GM04504 (cell line): ENCODE measurements around the gene RAB5IF.
"Not testable (repeated sequence)": the region's sequence is repeated elsewhere in the genome, so short reads cannot be mapped to it uniquely, and the experiment has no call there.

Experiments
- DNase-seq: peaks from one replicate; pipeline ENCODE4 v3.0.0-alpha.2; 2012; ENCODE audit warnings: low read depth

RAB5IF gene

DNA sequence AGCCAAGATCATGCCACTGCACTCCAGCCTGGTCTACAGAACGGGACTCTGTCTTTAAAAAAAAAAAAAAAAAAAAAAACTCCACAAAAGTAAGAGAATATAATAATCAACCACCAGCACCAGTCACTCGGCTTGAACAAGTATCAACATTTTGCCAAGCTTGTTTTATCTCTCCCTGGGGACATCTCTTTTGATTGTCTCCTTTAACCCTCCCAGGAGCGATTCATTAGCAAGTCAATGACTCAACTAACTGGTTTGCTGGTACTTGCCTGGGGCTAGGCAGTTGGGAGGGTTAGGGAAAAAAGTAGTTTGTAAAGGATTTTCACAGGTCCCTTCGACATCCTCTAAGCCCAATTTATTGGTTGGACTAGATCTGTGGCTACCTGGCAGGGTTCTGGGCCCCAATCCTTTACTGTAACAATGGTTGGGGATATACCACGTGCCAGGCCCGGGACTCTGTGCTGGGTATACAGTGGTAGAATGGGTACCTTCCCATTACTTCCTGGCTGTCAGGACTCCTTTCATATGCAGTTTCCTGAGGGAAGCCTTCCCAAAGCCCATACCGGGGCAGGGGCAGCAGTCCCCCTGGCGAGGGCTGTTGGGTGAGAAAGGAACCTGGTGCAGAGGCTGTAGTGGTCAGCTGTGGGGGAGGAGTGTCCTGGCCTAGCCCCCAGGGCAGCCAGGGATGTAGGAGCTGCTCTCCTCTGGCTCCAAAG is 20.0 kb upstream of the RAB5IF start:
- DNase-seq: peak; percentile 78

DNA sequence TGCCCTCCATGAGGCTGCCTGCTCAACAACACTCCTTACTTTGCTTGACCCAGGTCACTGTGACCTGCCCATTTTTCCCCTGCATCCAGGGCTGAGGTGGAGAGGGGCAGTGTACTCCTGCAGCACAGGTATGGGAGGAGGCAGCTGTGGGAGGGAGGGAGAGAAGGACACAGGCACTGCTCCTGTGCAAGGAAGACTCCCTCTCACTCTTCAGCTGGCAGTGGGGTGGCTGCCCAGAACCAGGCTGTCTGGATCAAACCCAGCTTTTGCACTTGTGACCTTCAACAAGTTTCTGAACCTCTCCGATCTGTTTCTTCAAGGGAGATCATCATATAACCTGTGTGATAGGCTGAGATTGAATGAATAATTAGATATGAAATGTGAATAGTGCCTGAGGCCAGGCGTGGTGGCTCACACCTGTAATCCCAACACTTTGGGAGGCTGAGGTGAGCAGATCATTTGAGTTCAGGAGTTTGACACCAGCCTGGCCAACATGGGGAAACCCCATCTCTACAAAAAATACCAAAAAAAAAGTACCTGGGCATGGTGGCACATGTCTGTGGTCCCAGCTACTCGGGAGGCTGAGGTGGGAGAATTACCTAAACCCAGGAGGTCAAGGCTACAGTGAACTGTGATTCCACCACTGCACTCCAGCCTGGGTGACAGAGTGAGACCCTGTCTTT is 18.1 kb upstream of the RAB5IF start:
- DNase-seq: no peak

DNA sequence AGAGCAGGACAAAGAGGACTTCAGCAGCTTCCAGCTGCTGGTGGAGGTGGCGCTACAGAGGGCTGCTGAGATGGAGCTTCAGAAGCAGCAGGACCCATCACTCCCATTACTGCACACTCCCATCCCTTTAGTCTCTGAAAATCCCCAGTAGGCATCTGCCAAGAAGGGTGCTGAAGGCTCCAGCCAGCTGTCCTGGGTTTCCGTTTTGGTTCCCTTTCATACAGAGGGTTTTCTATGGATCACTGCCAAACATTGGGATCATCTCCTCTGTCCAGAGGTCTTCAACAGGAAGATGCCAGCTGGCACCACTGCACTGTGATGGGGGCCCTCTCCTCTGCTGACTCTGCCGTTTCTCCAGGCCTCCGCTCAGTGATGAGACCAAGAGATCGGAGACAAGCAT is 14.3 kb upstream of the RAB5IF start:
- no peak for DNase-seq

- DNase-seq: no peak
Measured at GRCh38 chr20:36591854-36592641, 13.5 kb upstream of the RAB5IF start.

DNA sequence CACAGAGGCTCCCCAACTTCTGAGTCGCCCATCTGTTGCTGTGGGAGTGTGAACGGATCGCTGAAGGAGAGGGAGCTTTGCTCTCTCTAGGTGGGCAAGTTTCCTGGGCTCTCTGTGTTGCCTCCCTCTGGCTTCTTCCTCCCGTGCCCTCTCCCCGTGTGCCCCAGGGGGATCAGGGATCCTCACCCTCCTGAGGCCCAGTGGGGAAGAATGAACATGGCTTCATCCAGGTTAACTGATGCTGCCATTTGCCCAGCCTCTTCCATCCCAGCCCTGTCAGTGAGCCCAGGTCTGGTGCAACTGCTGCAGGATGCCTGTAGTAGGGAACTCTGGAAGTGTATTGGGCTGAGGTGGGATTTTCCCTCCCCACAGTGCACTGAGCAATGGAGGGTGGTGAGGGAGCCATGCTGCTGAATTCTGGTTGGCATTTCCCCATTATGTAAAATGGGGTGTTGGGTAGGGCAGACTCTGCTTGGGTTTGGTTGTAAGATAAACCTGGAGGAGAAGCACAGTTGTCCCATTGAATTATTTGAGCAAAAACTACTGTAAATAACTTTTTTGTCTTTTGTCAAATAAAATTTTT is 12.1 kb upstream of the RAB5IF start:
- no peak for DNase-seq

GRCh38 chr20:36599912-36600345 is 5.7 kb upstream of the RAB5IF start:
- DNase-seq: no peak

- DNase-seq: no peak
Measured at GRCh38 chr20:36601540-36601939, 4.0 kb upstream of the RAB5IF start.

DNA sequence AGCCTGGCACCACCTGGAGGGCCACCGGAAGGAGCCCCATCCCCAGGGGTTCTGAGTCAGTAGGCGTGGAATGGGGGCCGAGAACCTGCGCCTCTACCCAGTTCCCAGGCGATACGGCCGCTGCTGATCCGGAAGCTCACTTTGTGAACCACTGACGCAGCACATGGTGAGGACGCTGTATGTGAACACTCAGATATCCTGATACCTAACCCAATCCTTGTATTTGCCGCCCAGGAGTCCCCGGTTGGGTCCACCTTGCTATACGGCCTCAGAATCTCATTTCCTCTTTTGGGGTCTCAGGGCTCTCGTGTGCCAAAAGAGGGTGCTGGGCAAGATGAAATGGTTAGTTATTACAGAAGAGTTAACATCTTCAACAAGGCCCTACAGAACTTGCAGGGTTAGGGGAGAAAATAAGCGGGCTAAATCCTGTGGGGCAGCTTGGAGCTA is 604 bp upstream of the RAB5IF start:
- no peak for DNase-seq

- no peak for DNase-seq
Measured at GRCh38 chr20:36606158-36607066, 833 bp downstream of the RAB5IF start.

DNA sequence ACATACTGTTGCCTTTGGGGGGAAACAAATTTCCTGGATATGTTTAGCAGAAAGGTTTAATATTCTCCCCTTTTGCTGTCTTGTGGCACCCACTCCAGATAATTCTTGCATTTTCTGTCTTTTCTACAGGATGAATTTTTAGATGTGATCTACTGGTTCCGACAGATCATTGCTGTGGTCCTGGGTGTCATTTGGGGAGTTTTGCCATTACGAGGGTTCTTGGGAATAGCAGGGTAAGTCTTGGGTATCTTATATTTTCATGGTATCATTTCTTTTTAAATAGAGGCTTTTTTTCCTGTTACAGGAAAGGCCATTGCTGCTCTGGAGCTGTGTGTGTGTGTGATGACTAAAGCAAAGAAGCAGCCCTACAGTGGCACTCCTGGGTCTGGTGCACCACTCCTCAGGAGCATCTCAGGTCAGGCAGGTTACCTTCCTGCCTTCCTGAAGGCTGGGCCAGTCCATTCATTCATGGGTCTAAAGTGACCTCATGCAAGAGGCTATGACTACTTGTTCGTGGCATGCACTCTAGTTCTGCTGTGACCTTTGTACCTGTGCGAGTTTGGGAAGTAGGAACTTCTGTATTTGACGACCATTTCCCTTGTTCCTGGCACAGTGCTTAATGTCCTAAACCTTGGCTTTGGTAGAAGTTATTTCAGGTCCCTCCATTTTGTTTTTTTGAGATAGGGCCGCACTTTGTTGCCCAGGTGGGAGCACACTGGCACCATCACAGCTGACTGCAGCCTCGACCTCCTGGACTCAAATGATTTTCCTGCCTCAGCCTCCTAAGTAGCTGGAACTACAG is 2.2 kb downstream of the RAB5IF start:
- no peak for DNase-seq

DNA sequence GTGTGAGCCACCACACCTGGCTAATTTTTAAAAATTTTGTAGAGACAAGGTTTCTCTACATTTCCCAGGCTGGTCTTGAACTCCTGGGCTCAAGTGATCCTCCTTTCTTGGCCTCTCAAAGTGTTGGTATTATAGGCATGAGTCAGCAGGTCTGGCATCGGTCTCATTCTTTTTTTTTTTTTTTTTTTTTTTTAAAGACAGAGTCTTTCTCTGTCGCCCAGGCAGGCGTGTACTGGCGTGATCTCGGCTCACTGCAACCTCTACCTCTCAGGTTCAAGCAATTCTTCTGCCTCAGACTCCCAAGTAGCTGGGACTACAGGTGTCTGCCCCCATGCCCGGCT is 2.8 kb downstream of the RAB5IF start:
- DNase-seq: not testable (repeated sequence)

DNA sequence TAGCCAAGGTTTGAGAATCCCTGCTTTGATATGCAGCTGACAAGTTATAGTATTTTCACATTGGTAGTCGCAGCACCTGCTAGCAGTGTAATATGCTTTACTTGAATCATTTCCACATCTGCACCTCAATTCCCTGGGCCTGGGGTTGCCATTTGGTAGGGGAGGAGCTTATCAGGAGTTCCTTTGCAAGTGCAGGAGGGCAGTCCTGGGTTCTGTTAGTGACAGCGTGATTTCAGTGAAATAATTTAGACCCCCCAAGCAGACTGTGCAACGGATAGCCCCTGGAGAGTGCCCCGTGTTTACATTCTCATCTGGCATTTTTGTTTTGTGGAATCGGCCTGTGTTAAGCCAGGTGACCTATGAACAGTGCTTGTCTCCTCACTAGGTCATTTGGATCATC is 6.0 kb downstream of the RAB5IF start:
- DNase-seq: no peak

- DNase-seq: no peak
Measured at GRCh38 chr20:36613974-36614373, 8.4 kb downstream of the RAB5IF start.

DNA sequence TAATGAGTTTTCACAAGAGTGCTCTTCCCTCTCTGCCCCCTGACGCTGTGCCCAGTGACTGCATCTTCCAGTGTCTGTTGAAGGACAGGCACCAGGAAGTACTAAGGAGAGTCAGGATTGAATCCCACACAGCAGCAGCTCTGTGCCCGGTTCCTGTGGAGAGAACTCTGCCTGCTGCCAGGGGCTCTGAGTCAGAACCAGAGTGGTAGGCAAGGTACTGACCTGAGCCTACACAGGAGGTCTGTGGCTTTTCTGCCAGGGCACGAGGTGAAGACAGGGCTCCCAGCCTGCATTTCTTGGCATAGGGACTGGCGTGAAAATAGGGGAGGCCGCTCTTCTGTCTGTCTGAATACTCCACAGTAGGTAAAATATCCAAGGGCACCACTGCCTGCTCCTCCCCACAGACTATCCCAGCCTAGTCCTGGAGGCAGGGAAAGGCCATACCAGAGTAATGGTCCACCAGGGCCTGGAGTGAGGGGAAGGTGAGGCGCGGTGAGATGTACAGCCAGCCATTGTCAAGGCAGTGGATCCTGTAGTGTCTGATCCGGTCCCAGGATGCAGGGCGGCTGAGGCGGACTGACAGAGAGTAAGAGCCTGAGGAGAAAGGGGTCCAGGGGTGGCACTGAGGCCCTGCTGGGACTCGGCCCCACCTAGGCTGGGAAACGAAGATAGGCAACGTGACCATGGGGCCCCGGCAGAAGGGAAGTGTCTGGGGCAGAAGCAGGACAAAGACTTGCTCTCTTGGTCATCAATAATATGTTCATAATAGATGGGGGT is 9.4 kb downstream of the RAB5IF start:
- DNase-seq: no peak

GRCh38 chr20:36620917-36621316 is 15.3 kb downstream of the RAB5IF start:
- no peak for DNase-seq

DNA sequence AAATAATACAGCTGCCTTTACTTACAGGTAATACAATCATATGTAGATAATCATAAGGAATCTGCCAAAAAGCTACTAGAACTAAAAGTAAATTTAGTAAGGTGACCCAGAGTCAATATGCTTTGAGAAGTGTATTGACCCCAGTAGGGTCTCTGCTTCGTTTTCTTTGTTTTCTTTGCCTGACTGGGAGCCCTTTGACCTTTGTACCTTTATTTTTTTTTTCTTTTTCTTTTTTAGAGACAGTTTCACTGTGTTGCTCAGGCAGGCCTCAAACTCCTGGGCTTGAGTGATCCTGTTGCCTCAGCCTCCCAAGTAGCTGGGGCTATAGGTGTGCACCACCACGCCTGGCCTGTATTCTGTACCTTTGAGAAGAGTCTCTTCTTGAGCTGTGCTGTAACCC is 17.9 kb downstream of the RAB5IF start:
- no peak for DNase-seq

DNA sequence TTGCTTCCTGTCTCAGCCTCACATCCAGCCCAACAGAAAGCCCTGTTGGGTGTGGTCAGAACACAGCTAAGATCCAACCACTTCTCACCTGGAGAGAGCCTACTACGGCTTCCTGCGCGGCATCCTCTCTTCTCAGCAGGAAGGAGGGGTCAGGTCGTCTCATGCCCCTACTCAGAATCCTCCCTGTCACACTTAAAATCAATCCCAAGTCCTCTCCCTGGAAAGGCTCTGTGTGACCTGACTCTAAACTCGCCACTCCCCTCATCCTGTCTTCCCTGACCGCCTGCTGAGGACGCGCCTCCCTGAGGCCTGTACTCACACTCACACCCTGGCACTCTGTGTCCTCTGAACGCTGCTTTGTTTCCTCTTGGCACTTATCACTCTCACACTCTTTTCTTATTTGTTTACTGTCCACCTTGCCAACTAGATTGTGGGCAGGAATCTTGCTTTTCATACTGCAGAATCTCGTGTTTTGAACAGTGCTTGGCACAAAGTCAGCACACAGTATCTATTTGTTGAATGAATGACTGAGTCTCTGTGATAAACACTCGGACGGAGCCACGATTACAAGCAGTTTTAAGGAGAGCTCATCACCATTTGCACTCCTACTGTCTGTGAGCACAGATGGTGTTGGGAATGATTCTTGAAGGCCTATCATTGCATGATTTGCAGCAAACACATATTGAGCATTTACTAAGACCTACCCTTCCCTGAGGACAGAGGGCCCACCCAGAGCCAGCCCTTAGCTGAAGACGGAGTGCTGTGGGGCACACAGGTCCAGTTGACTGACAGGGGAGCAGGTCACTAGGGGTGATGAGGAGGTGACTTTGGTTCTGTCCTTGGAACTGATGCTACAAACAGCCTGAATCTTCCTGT is 18.7 kb downstream of the RAB5IF start:
- DNase-seq: no peak

GRCh38 chr20:36624944-36625324 is 19.4 kb downstream of the RAB5IF start:
- no peak for DNase-seq

- no peak for DNase-seq
Measured at GRCh38 chr20:36628076-36628475, 22.5 kb downstream of the RAB5IF start.
